HepG2 (cell line): ENCODE results near the gene SP5. TPM values are rescaled to one million over a fixed set of nuclear protein-coding genes. Genes with fewer than 3 reads are reported as not detected.
A peak's percentile ranks its signal among the peaks of the same experiment; 100 is the strongest.

Source experiments
- GTF2F1 ChIP-seq: fragments of 150-350 bp; IDR thresholded peaks from 2 replicates; pipeline ENCODE4 v1.6.1; 2014; ENCODE audit warnings: low read length
- HOXA9 ChIP-seq: sonication (generic); formaldehyde crosslinking; IDR thresholded peaks from 2 replicates; pipeline ENCODE4 v1.8.1; 2022; ENCODE audit warnings: missing genetic modification reagents, mild to moderate bottlenecking, moderate library complexity, borderline replicate concordance
- KAT8 ChIP-seq: IDR thresholded peaks from 2 replicates; pipeline ENCODE4 v1.6.1; 2016; ENCODE audit warnings: missing genetic modification reagents, missing compliant biosample characterization
- KDM2A ChIP-seq: sonication (generic); formaldehyde crosslinking; IDR thresholded peaks from 2 replicates; pipeline ENCODE4 v1.4.0; 2020; ENCODE audit warnings: low read depth, missing genetic modification reagents, borderline replicate concordance
- NFE2L2 ChIP-seq: fragments of 150-350 bp; IDR thresholded peaks from 2 replicates; pipeline ENCODE4 v1.6.1; 2014; ENCODE audit warnings: low read length
- PITX1 ChIP-seq: sonication (generic); formaldehyde crosslinking; IDR thresholded peaks from 2 replicates; pipeline ENCODE4 v1.5.1; 2020; ENCODE audit warnings: mild to moderate bottlenecking, missing genetic modification reagents
- PPARG ChIP-seq: conservative IDR thresholded peaks from 2 replicates; pipeline ENCODE4 v1.6.1; 2016; ENCODE audit warnings: missing biosample characterization, missing genetic modification reagents
- TCF12 ChIP-seq, 2 experiments: fragments of 450-650 bp in 1 of 2; sonication (generic) in 1 of 2; formaldehyde crosslinking in 1 of 2; IDR thresholded peaks; 2 replicates each; pipeline versions ENCODE4 v1.6.1 to v1.8.0; 2017 to 2022; ENCODE audit warnings: antibody characterized with exemption in 1 of 2, mild to moderate bottlenecking in 1 of 2, missing genetic modification reagents in 1 of 2, moderate library complexity in 1 of 2
- TCF7 ChIP-seq: sonication (generic); IDR thresholded peaks from 2 replicates; pipeline ENCODE4 v1.6.1; 2016; ENCODE audit warnings: antibody characterized with exemption, low read depth
- ZFP90 ChIP-seq: sonication (generic); formaldehyde crosslinking; IDR thresholded peaks from 2 replicates; pipeline ENCODE4 v1.8.0; 2022; ENCODE audit warnings: missing genetic modification reagents, mild to moderate bottlenecking, inconsistent platforms, borderline replicate concordance
- ZFYVE20 ChIP-seq: sonication (generic); formaldehyde crosslinking; IDR thresholded peaks from 2 replicates; pipeline ENCODE4 v1.8.0; 2023; ENCODE audit warnings: low read depth, mild to moderate bottlenecking, moderate library complexity, missing genetic modification reagents, borderline replicate concordance
- ZNF292 ChIP-seq: sonication (generic); formaldehyde crosslinking; IDR thresholded peaks from 2 replicates; pipeline ENCODE4 v1.8.1; 2022; ENCODE audit warnings: mild to moderate bottlenecking, low read depth, missing genetic modification reagents, borderline replicate concordance
- ZNF44 ChIP-seq: sonication (generic); formaldehyde crosslinking; IDR thresholded peaks from 2 replicates; pipeline ENCODE4 v1.5.1; 2020; ENCODE audit warnings: mild to moderate bottlenecking, missing genetic modification reagents
- ZNF737 ChIP-seq: sonication (generic); formaldehyde crosslinking; IDR thresholded peaks from 2 replicates; pipeline ENCODE4 v1.5.0; 2020; ENCODE audit warnings: missing genetic modification reagents, mild to moderate bottlenecking, borderline replicate concordance
- ZNF816 ChIP-seq: sonication (generic); formaldehyde crosslinking; IDR thresholded peaks from 2 replicates; pipeline ENCODE4 v1.8.0; 2022; ENCODE audit warnings: missing genetic modification reagents, mild to moderate bottlenecking, borderline replicate concordance
- ZSCAN12 ChIP-seq: sonication (generic); formaldehyde crosslinking; IDR thresholded peaks from 2 replicates; pipeline ENCODE4 v1.9.0; 2021; ENCODE audit warnings: mild to moderate bottlenecking, missing genetic modification reagents
- ZSCAN31 ChIP-seq: sonication (generic); formaldehyde crosslinking; IDR thresholded peaks from 2 replicates; pipeline ENCODE4 v1.5.0; 2020; ENCODE audit warnings: low read depth, mild to moderate bottlenecking, missing genetic modification reagents
- ZZZ3 ChIP-seq: sonication (generic); formaldehyde crosslinking; IDR thresholded peaks from 2 replicates; pipeline ENCODE4 v1.4.0; 2020; ENCODE audit warnings: missing genetic modification reagents, mild to moderate bottlenecking, borderline replicate concordance
- polyA plus RNA-seq, 8 experiments: library from polyadenylated mRNA; depleted of rRNA in 3 of 8; stranded (reverse) in 7 of 8; unstranded in 1 of 8; fragments of >200 nt; fragmentation: Illumina TruSeq in 4 of 8; extraction: Trizol in 4 of 8; gene quantifications; 2 replicates each; pipeline versions ENCODE4 v1.2.1 to v1.2.3, GENCODE V29; 2011 to 2016; ENCODE audit warnings: low read depth in 4 of 8, missing spikeins in 1 of 8, mixed read lengths in 1 of 8; ENCODE audit not compliant: insufficient read depth in 1 of 8
- total RNA-seq, 5 experiments: library from RNA; depleted of rRNA; stranded (reverse); fragments of >200 nt; fragmentation: Illumina TruSeq; extraction: Trizol; gene quantifications; 2 replicates each; pipeline ENCODE4 v1.2.3, GENCODE V29; 2016; ENCODE audit warnings: low read depth in 1 of 5
- TF ChIP-seq, protein P1 (sequence below): sonication (generic); formaldehyde crosslinking; IDR thresholded peaks from 2 replicates; pipeline ENCODE4 v1.8.1; 2023; ENCODE audit warnings: mild to moderate bottlenecking, missing genetic modification reagents
- TF ChIP-seq, protein P2 (sequence below), 2 experiments: sonication (generic) in 1 of 2; formaldehyde crosslinking in 1 of 2; IDR thresholded peaks; 2 replicates each; pipeline versions ENCODE4 v1.5.1 to v1.6.1; 2011 to 2020; ENCODE audit warnings: borderline replicate concordance in 1 of 2, low read depth in 1 of 2, low read length in 1 of 2, mild to moderate bottlenecking in 1 of 2, missing genetic modification reagents in 1 of 2, moderate library complexity in 1 of 2
- TF ChIP-seq, protein P3 (sequence below): sonication (generic); formaldehyde crosslinking; IDR thresholded peaks from 2 replicates; pipeline ENCODE4 v1.4.0; 2020; ENCODE audit warnings: missing genetic modification reagents
- TF ChIP-seq, protein P4 (sequence below): sonication (generic); formaldehyde crosslinking; IDR thresholded peaks from 2 replicates; pipeline ENCODE4 v1.5.1; 2020; ENCODE audit warnings: missing genetic modification reagents, mild to moderate bottlenecking, borderline replicate concordance

SP5 gene
- total and polyA plus RNA-seq, 2 of the 13 experiments (the other 11 are each of a cell fraction or from before 2014, with no cell fraction given), result 50.8 to 119 TPM

DNA sequence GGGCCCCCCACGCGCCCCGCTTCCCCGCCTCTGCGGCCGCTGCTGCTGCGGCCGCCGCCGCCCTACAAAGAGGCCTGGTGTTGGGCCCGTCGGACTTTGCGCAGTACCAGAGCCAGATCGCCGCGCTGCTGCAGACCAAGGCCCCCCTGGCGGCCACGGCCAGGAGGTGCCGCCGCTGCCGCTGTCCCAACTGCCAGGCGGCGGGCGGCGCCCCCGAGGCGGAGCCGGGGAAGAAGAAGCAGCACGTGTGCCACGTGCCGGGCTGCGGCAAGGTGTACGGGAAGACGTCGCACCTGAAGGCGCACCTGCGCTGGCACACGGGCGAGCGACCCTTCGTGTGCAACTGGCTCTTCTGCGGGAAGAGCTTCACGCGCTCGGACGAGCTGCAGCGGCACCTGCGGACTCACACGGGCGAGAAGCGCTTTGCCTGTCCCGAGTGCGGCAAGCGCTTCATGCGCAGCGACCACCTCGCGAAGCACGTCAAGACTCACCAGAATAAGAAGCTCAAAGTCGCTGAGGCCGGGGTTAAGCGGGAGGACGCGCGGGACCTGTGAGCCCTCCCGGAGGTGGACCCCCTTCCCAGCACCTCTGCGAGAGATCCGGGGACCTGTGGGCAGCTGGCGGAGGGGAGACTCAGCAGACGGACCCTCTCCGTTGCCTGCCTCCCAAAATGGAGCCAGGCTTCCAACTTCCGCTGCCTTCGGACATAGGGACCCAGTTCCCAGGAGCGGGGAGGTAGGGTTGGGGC, 1.9 kb downstream of the SP5 start (continued):
- TF ChIP-seq ZFP90, result 0 out of 2 replicates have a peak, but pooled peaks have one; percentile 79
- no peak for TF ChIP-seq PPARG (CRISPR knock-in tag)
- TF ChIP-seq, protein P1, sequence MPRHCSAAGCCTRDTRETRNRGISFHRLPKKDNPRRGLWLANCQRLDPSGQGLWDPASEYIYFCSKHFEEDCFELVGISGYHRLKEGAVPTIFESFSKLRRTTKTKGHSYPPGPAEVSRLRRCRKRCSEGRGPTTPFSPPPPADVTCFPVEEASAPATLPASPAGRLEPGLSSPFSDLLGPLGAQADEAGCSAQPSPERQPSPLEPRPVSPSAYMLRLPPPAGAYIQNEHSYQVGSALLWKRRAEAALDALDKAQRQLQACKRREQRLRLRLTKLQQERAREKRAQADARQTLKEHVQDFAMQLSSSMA, result peak; percentile 85; the same call in 1 of the 2 replicates
- TF ChIP-seq ZNF816 (CRISPR knock-in tag), result no peak; the same call in 1 of the 2 replicates
- TF ChIP-seq, protein P2, sequence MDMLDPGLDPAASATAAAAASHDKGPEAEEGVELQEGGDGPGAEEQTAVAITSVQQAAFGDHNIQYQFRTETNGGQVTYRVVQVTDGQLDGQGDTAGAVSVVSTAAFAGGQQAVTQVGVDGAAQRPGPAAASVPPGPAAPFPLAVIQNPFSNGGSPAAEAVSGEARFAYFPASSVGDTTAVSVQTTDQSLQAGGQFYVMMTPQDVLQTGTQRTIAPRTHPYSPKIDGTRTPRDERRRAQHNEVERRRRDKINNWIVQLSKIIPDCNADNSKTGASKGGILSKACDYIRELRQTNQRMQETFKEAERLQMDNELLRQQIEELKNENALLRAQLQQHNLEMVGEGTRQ (IDR thresholded peaks at IDR 0.05; ENCODE audit: low read depth, low read length), result peak; percentile 50; the same call in 1 of the 2 replicates
- TF ChIP-seq, protein P2 (CRISPR knock-in tag; IDR thresholded peaks at IDR 0.05; ENCODE audit: borderline replicate concordance), result 0 out of 2 replicates have a peak, but pooled peaks have one; percentile 48
- TF ChIP-seq, protein P3, sequence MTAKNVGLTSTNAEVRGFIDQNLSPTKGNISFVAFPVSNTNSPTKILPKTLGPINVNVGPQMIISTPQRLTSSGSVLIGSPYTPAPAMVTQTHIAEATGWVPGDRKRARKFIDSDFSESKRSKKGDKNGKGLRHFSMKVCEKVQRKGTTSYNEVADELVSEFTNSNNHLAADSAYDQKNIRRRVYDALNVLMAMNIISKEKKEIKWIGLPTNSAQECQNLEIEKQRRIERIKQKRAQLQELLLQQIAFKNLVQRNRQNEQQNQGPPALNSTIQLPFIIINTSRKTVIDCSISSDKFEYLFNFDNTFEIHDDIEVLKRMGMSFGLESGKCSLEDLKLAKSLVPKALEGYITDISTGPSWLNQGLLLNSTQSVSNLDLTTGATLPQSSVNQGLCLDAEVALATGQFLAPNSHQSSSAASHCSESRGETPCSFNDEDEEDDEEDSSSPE (CRISPR knock-in tag), result peak; percentile 92
- no peak for TF ChIP-seq TCF12 (IDR thresholded peaks at IDR 0.05)
- no peak for TF ChIP-seq TCF12 (CRISPR knock-in tag; IDR thresholded peaks at IDR 0.05)
- TF ChIP-seq ZSCAN31 (CRISPR knock-in tag), result peak; percentile 77
- TF ChIP-seq KDM2A (CRISPR knock-in tag), result peak; percentile 92
- TF ChIP-seq TCF7, result peak; percentile 13; the same call in 1 of the 2 replicates
- TF ChIP-seq ZNF44 (CRISPR knock-in tag), result peak; percentile 59; the same call in 1 of the 2 replicates
- TF ChIP-seq PITX1 (CRISPR knock-in tag), result peak; percentile 69; the same call in 1 of the 2 replicates
- TF ChIP-seq ZSCAN12 (CRISPR knock-in tag), result peak; percentile 74; the same call in 1 of the 2 replicates
- TF ChIP-seq ZZZ3, result peak; percentile 41; the same call in 1 of the 2 replicates
- 0 out of 2 replicates have a peak, but pooled peaks have one; percentile 38 for TF ChIP-seq ZNF292 (CRISPR knock-in tag)
- peak; percentile 77; the same call in 1 of the 2 replicates for TF ChIP-seq ZFYVE20 (CRISPR knock-in tag)
- TF ChIP-seq HOXA9, result peak; percentile 93
- no peak for TF ChIP-seq NFE2L2
- TF ChIP-seq, protein P4, sequence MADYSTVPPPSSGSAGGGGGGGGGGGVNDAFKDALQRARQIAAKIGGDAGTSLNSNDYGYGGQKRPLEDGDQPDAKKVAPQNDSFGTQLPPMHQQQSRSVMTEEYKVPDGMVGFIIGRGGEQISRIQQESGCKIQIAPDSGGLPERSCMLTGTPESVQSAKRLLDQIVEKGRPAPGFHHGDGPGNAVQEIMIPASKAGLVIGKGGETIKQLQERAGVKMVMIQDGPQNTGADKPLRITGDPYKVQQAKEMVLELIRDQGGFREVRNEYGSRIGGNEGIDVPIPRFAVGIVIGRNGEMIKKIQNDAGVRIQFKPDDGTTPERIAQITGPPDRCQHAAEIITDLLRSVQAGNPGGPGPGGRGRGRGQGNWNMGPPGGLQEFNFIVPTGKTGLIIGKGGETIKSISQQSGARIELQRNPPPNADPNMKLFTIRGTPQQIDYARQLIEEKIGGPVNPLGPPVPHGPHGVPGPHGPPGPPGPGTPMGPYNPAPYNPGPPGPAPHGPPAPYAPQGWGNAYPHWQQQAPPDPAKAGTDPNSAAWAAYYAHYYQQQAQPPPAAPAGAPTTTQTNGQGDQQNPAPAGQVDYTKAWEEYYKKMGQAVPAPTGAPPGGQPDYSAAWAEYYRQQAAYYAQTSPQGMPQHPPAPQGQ, result 0 out of 2 replicates have a peak, but pooled peaks have one; percentile 65
- no peak; the same call in 1 of the 2 replicates for TF ChIP-seq GTF2F1
- peak; percentile 59 for TF ChIP-seq KAT8 (CRISPR knock-in tag)
- TF ChIP-seq ZNF737 (CRISPR knock-in tag), result peak; percentile 74; the same call in 1 of the 2 replicates
